SK-N-MC (cell line): ENCODE results near the gene GOLGA6D.
"Not testable (repeated sequence)": the region's sequence is repeated elsewhere in the genome, so short reads cannot be mapped to it uniquely, and the experiment has no call there.

Experiments used
- EZH2 ChIP-seq: fragments of 200-600 bp; sonication (generic); IDR thresholded peaks from one replicate; pipeline ENCODE4 v1.6.1; 2017; ENCODE audit warnings: antibody characterized with exemption
- POLR2AphosphoS5 ChIP-seq: IDR thresholded peaks from 2 replicates; pipeline ENCODE4 v1.6.1; 2012; ENCODE audit warnings: mild to moderate bottlenecking, low read depth, low read length, borderline replicate concordance

- not testable (repeated sequence) for TF ChIP-seq EZH2, POLR2AphosphoS5
These were observed 30.4 kb upstream of the GOLGA6D start for GRCh38 chr15:75252285-75252684.
